HG03354 (cell line): ENCODE results near the gene UBTD1.
"Not testable (repeated sequence)": the region's sequence is repeated elsewhere in the genome, so short reads cannot be mapped to it uniquely, and the experiment has no call there.

Source experiments
- ATAC-seq: cut with Tn5 transposase; IDR thresholded peaks from one replicate; pipeline ENCODE4 v1.9.1; 2021; ENCODE audit warnings: mild to moderate bottlenecking; ENCODE audit not compliant: unreplicated experiment, poor library complexity, severe bottlenecking

Gene UBTD1

GRCh38 chr10:97510686-97511085, 12.0 kb downstream of the UBTD1 start:
- no peak for ATAC-seq

- ATAC-seq, result no peak
Observed at GRCh38 chr10:97511711-97512440, 13.2 kb downstream of the UBTD1 start.

GRCh38 chr10:97512993-97513392, 14.3 kb downstream of the UBTD1 start:
- ATAC-seq, result no peak

GRCh38 chr10:97514344-97514743, 15.6 kb downstream of the UBTD1 start:
- ATAC-seq, result no peak

- ATAC-seq, result no peak
Observed at GRCh38 chr10:97515271-97515978, 16.7 kb downstream of the UBTD1 start.

- ATAC-seq, result no peak
Observed at GRCh38 chr10:97517096-97517750, 18.5 kb downstream of the UBTD1 start.

GRCh38 chr10:97517778-97518300, 19.1 kb downstream of the UBTD1 start:
- no peak for ATAC-seq

- no peak for ATAC-seq
Observed at GRCh38 chr10:97518301-97519043, 19.7 kb downstream of the UBTD1 start.

GRCh38 chr10:97519342-97519741, 20.6 kb downstream of the UBTD1 start:
- no peak for ATAC-seq

- ATAC-seq, result no peak
Observed at GRCh38 chr10:97520520-97520919, 21.8 kb downstream of the UBTD1 start.

- ATAC-seq, result no peak
Observed at GRCh38 chr10:97520978-97521761, 22.4 kb downstream of the UBTD1 start.

- no peak for ATAC-seq
Observed at GRCh38 chr10:97522071-97522470, 23.3 kb downstream of the UBTD1 start.

- no peak for ATAC-seq
Observed at GRCh38 chr10:97522937-97523336, 24.2 kb downstream of the UBTD1 start.

GRCh38 chr10:97525086-97525485, 26.4 kb downstream of the UBTD1 start:
- ATAC-seq, result no peak

GRCh38 chr10:97525683-97526110, 27.0 kb downstream of the UBTD1 start:
- no peak for ATAC-seq

- ATAC-seq, result not testable (repeated sequence)
Observed at GRCh38 chr10:97528876-97529275, 30.2 kb downstream of the UBTD1 start.

GRCh38 chr10:97529685-97530465, 31.2 kb downstream of the UBTD1 start:
- ATAC-seq, result no peak

- no peak for ATAC-seq
Observed at GRCh38 chr10:97531401-97531986, 32.8 kb downstream of the UBTD1 start.
